Measurements from ENCODE around the gene KIAA0232. TPM values are rescaled to one million over a fixed set of nuclear protein-coding genes. Genes with fewer than 3 reads are reported as not detected.
"Not testable (repeated sequence)": the region's sequence is repeated elsewhere in the genome, so short reads cannot be mapped to it uniquely, and the experiment has no call there.

Gene KIAA0232
- polyA plus RNA-seq, 2 donors, result 9.3 to 10.5 TPM

DNA sequence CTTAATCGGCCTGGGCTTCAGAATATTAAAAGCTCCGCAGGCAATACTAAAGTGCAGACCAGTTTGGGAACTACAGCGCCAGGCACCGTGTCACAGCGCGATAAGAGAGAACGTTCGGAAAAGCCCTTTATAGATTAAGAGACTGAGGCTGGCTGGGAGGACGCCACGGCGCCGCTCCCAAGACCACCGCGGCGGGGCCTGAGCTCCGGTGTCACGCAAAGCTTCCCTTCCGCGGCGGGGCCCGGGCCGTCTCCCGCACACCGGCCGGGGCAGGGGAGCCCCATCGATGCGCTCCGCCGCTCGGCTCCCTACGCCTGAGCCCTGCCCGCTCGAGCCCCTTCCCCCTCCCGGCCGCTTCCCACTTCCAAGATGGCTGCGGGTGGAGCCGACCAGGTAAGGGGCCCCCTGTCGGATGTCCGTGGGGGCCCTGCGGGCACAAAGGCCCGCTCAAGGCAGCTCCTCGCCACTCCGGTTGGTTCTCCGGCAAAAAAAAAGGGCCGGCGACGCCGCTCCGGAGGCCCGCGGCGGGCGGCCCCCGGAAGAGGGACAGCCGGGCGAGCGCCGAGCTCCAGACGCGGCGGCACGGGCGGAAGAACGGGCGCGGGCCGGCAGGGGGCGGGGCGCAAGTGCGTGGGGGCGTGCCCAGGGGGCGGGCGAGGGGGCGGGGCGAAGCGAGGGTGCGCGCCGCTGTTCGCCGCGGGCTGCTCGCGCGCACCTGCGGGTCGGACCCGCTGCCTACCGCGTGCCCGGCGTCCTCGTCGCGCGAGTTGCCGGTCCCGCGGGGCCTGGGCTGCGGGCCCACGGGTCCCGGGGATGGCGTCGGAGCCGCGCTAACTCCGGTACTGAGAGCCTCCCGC, 126.8 kb downstream of the KIAA0232 start, which contains the start of gene TBC1D14:
Gene TBC1D14 (plus strand): TSS at position 714 of the 857 bp plus-strand sequence. CDS start 13,564 bp downstream, outside the sequence.
- H3K4me3 ChIP-seq (ENCODE audit: low read depth in 1 of 2, low read length in 2 of 2), result peak within 1 kb of the TSS; percentile 62 to 78
- H3K27ac ChIP-seq (ENCODE audit: low read depth in 2 of 2, low read length in 1 of 2), result peak within 1 kb of the TSS; percentile 88 to 98
- 0 to 1% methylated on average over 67 to 108 of the region's 108 CpGs for WGBS, 2 donors
- no peaks in the 10 kb centered on the region for H3K36me3 ChIP-seq (ENCODE audit: control insufficient read depth in 2 of 2, insufficient read depth in 2 of 2, low read length in 1 of 2)
- no peaks in the 10 kb centered on the region for H3K27me3 ChIP-seq (ENCODE audit: control insufficient read depth in 1 of 2, insufficient read depth in 2 of 2, low read length in 2 of 2)
- H3K9me3 ChIP-seq (ENCODE audit: control insufficient read depth in 2 of 2, insufficient read depth in 1 of 2, low read depth in 1 of 2, low read length in 1 of 2), result no peaks in the 10 kb centered on the region
- H3K4me1 ChIP-seq (ENCODE audit: control insufficient read depth in 2 of 2, insufficient read depth in 2 of 2, low read length in 1 of 2), result peaks cover 0 to 18% of the 10 kb centered on the region in 2 donors

GRCh38 chr4:6909970-6910339, 127.4 kb downstream of the KIAA0232 start:
- 0 to 1% methylated on average over 26 to 58 of the region's 58 CpGs for WGBS, 2 donors
- H3K27me3 ChIP-seq (ENCODE audit: control insufficient read depth in 1 of 2, insufficient read depth in 2 of 2, low read length in 2 of 2), result no peaks in the 10 kb centered on the region
- H3K36me3 ChIP-seq (ENCODE audit: control insufficient read depth in 2 of 2, insufficient read depth in 2 of 2, low read length in 1 of 2), result no peaks in the 10 kb centered on the region
- H3K4me1 ChIP-seq (ENCODE audit: control insufficient read depth in 2 of 2, insufficient read depth in 2 of 2, low read length in 1 of 2), result peaks cover 0 to 18% of the 10 kb centered on the region in 2 donors
- no peaks in the 10 kb centered on the region for H3K9me3 ChIP-seq (ENCODE audit: control insufficient read depth in 2 of 2, insufficient read depth in 1 of 2, low read depth in 1 of 2, low read length in 1 of 2)
- H3K4me3 ChIP-seq (ENCODE audit: low read depth in 1 of 2, low read length in 2 of 2), result peak overlapping the region; percentile 62 to 78
- peak overlapping the region; percentile 29 to 56 for H3K27ac ChIP-seq (ENCODE audit: low read depth in 2 of 2, low read length in 1 of 2)

DNA sequence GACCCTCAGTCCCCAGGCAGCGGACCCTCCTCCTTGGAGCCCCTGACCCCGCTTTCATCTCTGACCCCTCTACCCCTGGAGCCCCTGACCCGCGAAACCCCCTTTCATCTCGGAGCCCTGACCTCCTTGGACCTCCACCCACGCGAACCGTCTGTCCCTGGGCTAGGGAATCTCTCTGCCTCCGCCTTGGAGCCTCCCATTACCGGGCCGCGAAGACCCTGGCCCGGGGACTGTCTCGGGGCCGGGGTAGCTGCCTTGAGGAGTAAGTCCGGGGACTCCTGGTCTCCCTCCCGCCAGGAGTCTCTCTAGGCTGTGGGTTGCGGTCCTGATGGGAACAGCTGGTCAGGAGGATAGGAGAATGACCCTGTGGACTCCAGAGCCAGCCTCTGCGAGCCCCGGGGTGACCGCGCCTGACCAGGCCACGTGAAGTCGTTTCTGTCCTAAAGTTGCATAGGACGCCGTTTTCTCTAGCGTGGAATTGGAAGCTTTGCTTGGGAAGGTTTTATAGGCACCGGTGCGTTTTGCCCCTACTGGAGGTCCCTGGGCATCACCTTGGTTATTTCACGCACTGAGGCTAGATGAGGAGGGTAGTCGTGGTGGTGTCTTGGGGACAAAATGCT, 127.9 kb downstream of the KIAA0232 start:
- no peaks in the 10 kb centered on the region for H3K9me3 ChIP-seq (ENCODE audit: control insufficient read depth in 2 of 2, insufficient read depth in 1 of 2, low read depth in 1 of 2, low read length in 1 of 2)
- H3K36me3 ChIP-seq (ENCODE audit: control insufficient read depth in 2 of 2, insufficient read depth in 2 of 2, low read length in 1 of 2), result no peaks in the 10 kb centered on the region
- peak overlapping the region; percentile 62 to 78 for H3K4me3 ChIP-seq (ENCODE audit: low read depth in 1 of 2, low read length in 2 of 2)
- peak overlapping the region in 1 of 2 donors; percentile 29 for H3K27ac ChIP-seq (ENCODE audit: low read depth in 2 of 2, low read length in 1 of 2)
- 14 to 17% methylated on average over 31 of the region's 31 CpGs for whole genome bisulfite sequencing, 2 donors
- H3K4me1 ChIP-seq (ENCODE audit: control insufficient read depth in 2 of 2, insufficient read depth in 2 of 2, low read length in 1 of 2), result peaks cover 0 to 19% of the 10 kb centered on the region in 2 donors
- H3K27me3 ChIP-seq (ENCODE audit: control insufficient read depth in 1 of 2, insufficient read depth in 2 of 2, low read length in 2 of 2), result no peaks in the 10 kb centered on the region

- H3K4me3 ChIP-seq (ENCODE audit: low read depth in 1 of 2, low read length in 2 of 2), result peak overlapping the region in 1 of 2 donors; percentile 62
- H3K36me3 ChIP-seq (ENCODE audit: control insufficient read depth in 2 of 2, insufficient read depth in 2 of 2, low read length in 1 of 2), result no peaks in the 10 kb centered on the region
- H3K4me1 ChIP-seq (ENCODE audit: control insufficient read depth in 2 of 2, insufficient read depth in 2 of 2, low read length in 1 of 2), result peaks cover 2 to 22% of the 10 kb centered on the region in 2 donors
- H3K27ac ChIP-seq (ENCODE audit: low read depth in 2 of 2, low read length in 1 of 2), result no peak overlapping the region
- no peaks in the 10 kb centered on the region for H3K9me3 ChIP-seq (ENCODE audit: control insufficient read depth in 2 of 2, insufficient read depth in 1 of 2, low read depth in 1 of 2, low read length in 1 of 2)
- WGBS, 2 donors, result 86 to 92% methylated on average over 15 of the region's 15 CpGs
- no peaks in the 10 kb centered on the region for H3K27me3 ChIP-seq (ENCODE audit: control insufficient read depth in 1 of 2, insufficient read depth in 2 of 2, low read length in 2 of 2)
Measured at GRCh38 chr4:6910960-6911874, 128.7 kb downstream of the KIAA0232 start.

DNA sequence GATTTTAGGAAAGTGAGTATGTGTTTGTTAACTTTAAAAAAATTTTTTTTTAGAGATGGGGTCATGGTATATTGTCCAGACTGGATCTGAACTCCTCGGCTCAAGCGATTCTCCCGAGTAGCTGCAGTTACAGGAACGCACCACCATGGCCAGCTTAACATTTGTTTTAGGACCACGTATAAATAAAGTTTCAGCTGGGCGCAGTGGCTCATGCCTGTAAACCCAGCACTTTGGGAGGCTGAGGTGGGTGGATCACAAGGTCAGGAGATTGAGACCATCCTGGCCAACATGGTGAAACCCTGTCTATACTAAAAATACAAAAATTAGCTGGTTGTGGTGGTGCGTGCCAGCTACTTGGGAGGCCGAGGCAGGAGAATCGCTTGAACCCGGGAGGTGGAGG, 129.4 kb downstream of the KIAA0232 start:
- H3K36me3 ChIP-seq (ENCODE audit: control insufficient read depth in 2 of 2, insufficient read depth in 2 of 2, low read length in 1 of 2); H3K27ac ChIP-seq (ENCODE audit: low read depth in 2 of 2, low read length in 1 of 2); H3K9me3 ChIP-seq (ENCODE audit: control insufficient read depth in 2 of 2, insufficient read depth in 1 of 2, low read depth in 1 of 2, low read length in 1 of 2); H3K27me3 ChIP-seq (ENCODE audit: control insufficient read depth in 1 of 2, insufficient read depth in 2 of 2, low read length in 2 of 2); H3K4me3 ChIP-seq (ENCODE audit: low read depth in 1 of 2, low read length in 2 of 2): not testable (repeated sequence)
- WGBS, 2 donors, result 84 to 85% methylated on average over 10 of the region's 10 CpGs
- H3K4me1 ChIP-seq (ENCODE audit: control insufficient read depth in 2 of 2, insufficient read depth in 2 of 2, low read length in 1 of 2), result peaks cover 3 to 27% of the 10 kb centered on the region in 2 donors

- H3K4me1 ChIP-seq (ENCODE audit: control insufficient read depth in 2 of 2, insufficient read depth in 2 of 2, low read length in 1 of 2), result peaks cover 3 to 31% of the 10 kb centered on the region in 2 donors
- H3K36me3 ChIP-seq (ENCODE audit: control insufficient read depth in 2 of 2, insufficient read depth in 2 of 2, low read length in 1 of 2), result no peaks in the 10 kb centered on the region
- no peaks in the 10 kb centered on the region for H3K27me3 ChIP-seq (ENCODE audit: control insufficient read depth in 1 of 2, insufficient read depth in 2 of 2, low read length in 2 of 2)
- no peak overlapping the region for H3K4me3 ChIP-seq (ENCODE audit: low read depth in 1 of 2, low read length in 2 of 2)
- WGBS, 2 donors, result 61 to 70% methylated on average over 4 of the region's 4 CpGs
- no peak overlapping the region for H3K27ac ChIP-seq (ENCODE audit: low read depth in 2 of 2, low read length in 1 of 2)
- no peaks in the 10 kb centered on the region for H3K9me3 ChIP-seq (ENCODE audit: control insufficient read depth in 2 of 2, insufficient read depth in 1 of 2, low read depth in 1 of 2, low read length in 1 of 2)
Measured at GRCh38 chr4:6912441-6912840, 129.9 kb downstream of the KIAA0232 start.

- H3K27ac ChIP-seq (ENCODE audit: low read depth in 2 of 2, low read length in 1 of 2), result no peak overlapping the region
- H3K36me3 ChIP-seq (ENCODE audit: control insufficient read depth in 2 of 2, insufficient read depth in 2 of 2, low read length in 1 of 2), result no peaks in the 10 kb centered on the region
- no peak overlapping the region for H3K4me3 ChIP-seq (ENCODE audit: low read depth in 1 of 2, low read length in 2 of 2)
- peaks cover 3 to 38% of the 10 kb centered on the region in 2 donors for H3K4me1 ChIP-seq (ENCODE audit: control insufficient read depth in 2 of 2, insufficient read depth in 2 of 2, low read length in 1 of 2)
- 89 to 92% methylated on average over 6 of the region's 6 CpGs for WGBS, 2 donors
- H3K27me3 ChIP-seq (ENCODE audit: control insufficient read depth in 1 of 2, insufficient read depth in 2 of 2, low read length in 2 of 2), result no peaks in the 10 kb centered on the region
- H3K9me3 ChIP-seq (ENCODE audit: control insufficient read depth in 2 of 2, insufficient read depth in 1 of 2, low read depth in 1 of 2, low read length in 1 of 2), result no peaks in the 10 kb centered on the region
Measured at GRCh38 chr4:6913350-6913905, 130.9 kb downstream of the KIAA0232 start.

DNA sequence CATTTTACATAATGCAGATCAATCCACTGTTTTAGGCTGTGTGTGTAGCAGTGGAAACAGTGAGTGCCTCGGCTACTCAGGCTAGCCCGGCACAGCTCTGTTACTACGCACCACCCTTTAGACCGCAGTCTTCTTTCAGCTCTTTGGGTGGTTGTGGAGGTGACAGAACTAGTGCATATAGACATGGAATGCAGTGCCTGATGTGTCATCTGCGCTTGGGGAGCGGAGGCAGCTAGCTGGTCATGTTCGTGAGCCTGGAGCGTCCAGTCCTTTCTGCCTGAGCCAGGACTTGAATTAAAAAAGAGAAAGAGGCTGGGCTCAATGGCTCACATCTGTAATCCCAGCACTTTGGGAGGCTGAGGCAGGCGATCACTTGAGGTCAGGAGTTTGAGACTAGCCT, 131.9 kb downstream of the KIAA0232 start:
- Histone ChIP-seq H3K36me3 (ENCODE audit: control insufficient read depth in 2 of 2, insufficient read depth in 2 of 2, low read length in 1 of 2) (no peaks in the 10 kb centered on the region), H3K4me1 (ENCODE audit: control insufficient read depth in 2 of 2, insufficient read depth in 2 of 2, low read length in 1 of 2) (peaks cover 3 to 34% of the 10 kb centered on the region in 2 donors), H3K9me3 (ENCODE audit: control insufficient read depth in 2 of 2, insufficient read depth in 1 of 2, low read depth in 1 of 2, low read length in 1 of 2) (no peaks in the 10 kb centered on the region), H3K27ac (ENCODE audit: low read depth in 2 of 2, low read length in 1 of 2) (no peak overlapping the region), H3K4me3 (ENCODE audit: low read depth in 1 of 2, low read length in 2 of 2) (no peak overlapping the region), H3K27me3 (ENCODE audit: control insufficient read depth in 1 of 2, insufficient read depth in 2 of 2, low read length in 2 of 2) (no peaks in the 10 kb centered on the region)
- WGBS, 2 donors, result 88 to 89% methylated on average over 9 of the region's 9 CpGs

Data from esophagus (tissue), 2 donors.